SK-N-SH treated with all-trans-retinoic acid at 6 μM for 48 hours (cell line): Measurements from ENCODE around the gene KCTD5.

Source experiments
- ATAC-seq: fragments of 200-7000 bp; cut with Tn5 transposase; 3 replicates; pipeline ENCODE4 v1.9.1; 2020; ENCODE audit warnings: mild to moderate bottlenecking, moderate library complexity
- BACH2 ChIP-seq: fragments of 250-450 bp; sonication (Bioruptor Pico); IDR thresholded peaks from 2 replicates; pipeline ENCODE4 v1.9.0; 2021; ENCODE audit warnings: mild to moderate bottlenecking, borderline replicate concordance
- CSDC2 ChIP-seq: fragments of 250-450 bp; sonication (Bioruptor Pico); IDR thresholded peaks from 2 replicates; pipeline ENCODE4 v1.5.0; 2020; ENCODE audit warnings: mild to moderate bottlenecking, moderate library complexity
- ESRRG ChIP-seq: fragments of 250-450 bp; sonication (Bioruptor Pico); IDR thresholded peaks from 2 replicates; pipeline ENCODE4 v1.6.1; 2021; ENCODE audit warnings: mild to moderate bottlenecking
- GLIS3 ChIP-seq: fragments of 250-450 bp; sonication (Bioruptor Pico); IDR thresholded peaks from 2 replicates; pipeline ENCODE4 v1.5.0; 2020; ENCODE audit warnings: mild to moderate bottlenecking, moderate library complexity
- OSR1 ChIP-seq: fragments of 250-450 bp; sonication (Bioruptor Pico); IDR thresholded peaks from 2 replicates; pipeline ENCODE4 v1.8.0; 2022; ENCODE audit warnings: moderate library complexity, mild to moderate bottlenecking, inconsistent platforms
- PPARA ChIP-seq: fragments of 250-450 bp; sonication (Bioruptor Pico); IDR thresholded peaks from 2 replicates; pipeline ENCODE4 v1.5.0; 2020; ENCODE audit warnings: mild to moderate bottlenecking, borderline replicate concordance
- SNAI2 ChIP-seq: fragments of 250-450 bp; sonication (Bioruptor Pico); IDR thresholded peaks from 2 replicates; pipeline ENCODE4 v1.5.0; 2020; ENCODE audit warnings: mild to moderate bottlenecking, moderate library complexity
- TCF4 ChIP-seq: fragments of 250-450 bp; sonication (Bioruptor Pico); IDR thresholded peaks from 2 replicates; pipeline ENCODE4 v1.8.0; 2021; ENCODE audit warnings: mild to moderate bottlenecking, moderate library complexity, borderline replicate concordance
- TOX ChIP-seq: fragments of 250-450 bp; sonication (Bioruptor Pico); IDR thresholded peaks from 2 replicates; pipeline ENCODE4 v1.8.0; 2021; ENCODE audit warnings: mild to moderate bottlenecking, moderate library complexity, borderline replicate concordance
- TSHZ2 ChIP-seq: fragments of 250-450 bp; sonication (Bioruptor Pico); IDR thresholded peaks from 2 replicates; pipeline ENCODE4 v1.5.0; 2020; ENCODE audit warnings: mild to moderate bottlenecking, moderate library complexity
- ZC3H10 ChIP-seq: fragments of 250-450 bp; sonication (Bioruptor Pico); IDR thresholded peaks from 2 replicates; pipeline ENCODE4 v1.5.1; 2021; ENCODE audit warnings: mild to moderate bottlenecking, moderate library complexity
- ZFP3 ChIP-seq: fragments of 250-450 bp; sonication (Bioruptor Pico); IDR thresholded peaks from 2 replicates; pipeline ENCODE4 v1.5.0; 2020; ENCODE audit warnings: mild to moderate bottlenecking, moderate library complexity
- ZNF70 ChIP-seq: fragments of 450-650 bp; formaldehyde crosslinking; IDR thresholded peaks from 2 replicates; pipeline ENCODE4 v1.5.0; 2020; ENCODE audit warnings: mild to moderate bottlenecking, moderate library complexity
- ZNF8 ChIP-seq: fragments of 450-650 bp; formaldehyde crosslinking; IDR thresholded peaks from 2 replicates; pipeline ENCODE4 v1.5.0; 2020; ENCODE audit warnings: mild to moderate bottlenecking, moderate library complexity
- TF ChIP-seq, protein P1 (sequence below): fragments of 250-450 bp; sonication (Bioruptor Pico); IDR thresholded peaks from 2 replicates; pipeline ENCODE4 v1.8.0; 2020; ENCODE audit warnings: mild to moderate bottlenecking, moderate library complexity, borderline replicate concordance
- TF ChIP-seq, protein P2 (sequence below): fragments of 250-450 bp; sonication (Bioruptor Pico); IDR thresholded peaks from 2 replicates; pipeline ENCODE4 v1.5.1; 2021; ENCODE audit warnings: mild to moderate bottlenecking, moderate library complexity
- TF ChIP-seq, protein P3 (sequence below): fragments of 250-450 bp; sonication (Bioruptor Pico); IDR thresholded peaks from 2 replicates; pipeline ENCODE4 v1.8.0; 2021; ENCODE audit warnings: low read depth, mild to moderate bottlenecking, moderate library complexity, borderline replicate concordance

Gene KCTD5

GRCh38 chr16:2728034-2728433, 45.7 kb downstream of the KCTD5 start:
- no peak for ATAC-seq

GRCh38 chr16:2734844-2735515, 52.7 kb downstream of the KCTD5 start:
- TF ChIP-seq TCF4: no peak
- no peak for TF ChIP-seq TOX (CRISPR knock-in tag)
- TF ChIP-seq CSDC2: no peak
- TF ChIP-seq OSR1 (CRISPR knock-in tag): no peak
- no peak for TF ChIP-seq ESRRG (CRISPR knock-in tag)
- TF ChIP-seq ZC3H10: no peak
- no peak for TF ChIP-seq ZNF8 (CRISPR knock-in tag)
- TF ChIP-seq SNAI2 (CRISPR knock-in tag): no peak
- TF ChIP-seq BACH2 (CRISPR knock-in tag): no peak
- no peak for TF ChIP-seq ZNF70 (CRISPR knock-in tag)
- TF ChIP-seq ZFP3 (CRISPR knock-in tag): no peak
- ATAC-seq: no peak

More at GRCh38 chr16:2728034-2728433, 45.7 kb downstream of the KCTD5 start:
- TF ChIP-seq ESRRG (CRISPR knock-in tag) (no peak), SNAI2 (CRISPR knock-in tag) (no peak), BACH2 (CRISPR knock-in tag) (no peak)

- TF ChIP-seq ZNF8 (CRISPR knock-in tag) (no peak), TSHZ2 (no peak), CSDC2 (no peak), TOX (CRISPR knock-in tag) (no peak), GLIS3 (CRISPR knock-in tag) (no peak), SNAI2 (CRISPR knock-in tag) (no peak), TCF4 (no peak), ZFP3 (CRISPR knock-in tag) (no peak), ESRRG (CRISPR knock-in tag) (no peak), PPARA (no peak)
- TF ChIP-seq, protein P1, sequence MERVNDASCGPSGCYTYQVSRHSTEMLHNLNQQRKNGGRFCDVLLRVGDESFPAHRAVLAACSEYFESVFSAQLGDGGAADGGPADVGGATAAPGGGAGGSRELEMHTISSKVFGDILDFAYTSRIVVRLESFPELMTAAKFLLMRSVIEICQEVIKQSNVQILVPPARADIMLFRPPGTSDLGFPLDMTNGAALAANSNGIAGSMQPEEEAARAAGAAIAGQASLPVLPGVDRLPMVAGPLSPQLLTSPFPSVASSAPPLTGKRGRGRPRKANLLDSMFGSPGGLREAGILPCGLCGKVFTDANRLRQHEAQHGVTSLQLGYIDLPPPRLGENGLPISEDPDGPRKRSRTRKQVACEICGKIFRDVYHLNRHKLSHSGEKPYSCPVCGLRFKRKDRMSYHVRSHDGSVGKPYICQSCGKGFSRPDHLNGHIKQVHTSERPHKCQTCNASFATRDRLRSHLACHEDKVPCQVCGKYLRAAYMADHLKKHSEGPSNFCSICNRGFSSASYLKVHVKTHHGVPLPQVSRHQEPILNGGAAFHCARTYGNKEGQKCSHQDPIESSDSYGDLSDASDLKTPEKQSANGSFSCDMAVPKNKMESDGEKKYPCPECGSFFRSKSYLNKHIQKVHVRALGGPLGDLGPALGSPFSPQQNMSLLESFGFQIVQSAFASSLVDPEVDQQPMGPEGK (CRISPR knock-in tag): no peak
- TF ChIP-seq, protein P2, sequence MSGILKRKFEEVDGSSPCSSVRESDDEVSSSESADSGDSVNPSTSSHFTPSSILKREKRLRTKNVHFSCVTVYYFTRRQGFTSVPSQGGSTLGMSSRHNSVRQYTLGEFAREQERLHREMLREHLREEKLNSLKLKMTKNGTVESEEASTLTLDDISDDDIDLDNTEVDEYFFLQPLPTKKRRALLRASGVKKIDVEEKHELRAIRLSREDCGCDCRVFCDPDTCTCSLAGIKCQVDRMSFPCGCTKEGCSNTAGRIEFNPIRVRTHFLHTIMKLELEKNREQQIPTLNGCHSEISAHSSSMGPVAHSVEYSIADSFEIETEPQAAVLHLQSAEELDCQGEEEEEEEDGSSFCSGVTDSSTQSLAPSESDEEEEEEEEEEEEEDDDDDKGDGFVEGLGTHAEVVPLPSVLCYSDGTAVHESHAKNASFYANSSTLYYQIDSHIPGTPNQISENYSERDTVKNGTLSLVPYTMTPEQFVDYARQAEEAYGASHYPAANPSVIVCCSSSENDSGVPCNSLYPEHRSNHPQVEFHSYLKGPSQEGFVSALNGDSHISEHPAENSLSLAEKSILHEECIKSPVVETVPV (CRISPR knock-in tag): no peak
- no peak for ATAC-seq
Measured at GRCh38 chr16:2736476-2737237, 54.3 kb downstream of the KCTD5 start.

DNA sequence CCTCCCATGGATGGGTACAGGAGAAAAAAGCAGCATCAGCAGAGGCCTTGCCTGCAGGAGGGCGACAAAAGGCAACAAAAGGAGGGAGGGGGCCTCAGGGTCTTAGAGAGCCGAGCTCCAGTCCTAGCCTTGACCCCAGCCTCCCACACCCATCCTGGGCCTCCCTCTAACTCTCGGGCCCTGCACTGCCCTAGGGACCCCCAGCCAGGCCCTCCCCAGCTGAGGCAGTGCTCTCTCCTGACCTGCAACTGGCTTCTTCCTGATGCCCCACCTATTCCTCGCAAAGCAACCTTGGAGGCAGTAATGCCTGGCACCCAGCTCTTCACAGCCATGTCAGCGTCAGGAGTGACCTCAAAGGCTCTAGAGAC, 54.9 kb downstream of the KCTD5 start:
- TF ChIP-seq, protein P2 (CRISPR knock-in tag): no peak
- no peak for TF ChIP-seq ZNF70 (CRISPR knock-in tag)
- TF ChIP-seq, protein P3, sequence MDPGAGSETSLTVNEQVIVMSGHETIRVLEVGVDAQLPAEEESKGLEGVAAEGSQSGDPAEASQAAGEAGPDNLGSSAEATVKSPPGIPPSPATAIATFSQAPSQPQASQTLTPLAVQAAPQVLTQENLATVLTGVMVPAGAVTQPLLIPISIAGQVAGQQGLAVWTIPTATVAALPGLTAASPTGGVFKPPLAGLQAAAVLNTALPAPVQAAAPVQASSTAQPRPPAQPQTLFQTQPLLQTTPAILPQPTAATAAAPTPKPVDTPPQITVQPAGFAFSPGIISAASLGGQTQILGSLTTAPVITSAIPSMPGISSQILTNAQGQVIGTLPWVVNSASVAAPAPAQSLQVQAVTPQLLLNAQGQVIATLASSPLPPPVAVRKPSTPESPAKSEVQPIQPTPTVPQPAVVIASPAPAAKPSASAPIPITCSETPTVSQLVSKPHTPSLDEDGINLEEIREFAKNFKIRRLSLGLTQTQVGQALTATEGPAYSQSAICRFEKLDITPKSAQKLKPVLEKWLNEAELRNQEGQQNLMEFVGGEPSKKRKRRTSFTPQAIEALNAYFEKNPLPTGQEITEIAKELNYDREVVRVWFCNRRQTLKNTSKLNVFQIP: no peak
- ATAC-seq: no peak
